ENCODE data around the gene MAP2K6.

Gene MAP2K6

DNA sequence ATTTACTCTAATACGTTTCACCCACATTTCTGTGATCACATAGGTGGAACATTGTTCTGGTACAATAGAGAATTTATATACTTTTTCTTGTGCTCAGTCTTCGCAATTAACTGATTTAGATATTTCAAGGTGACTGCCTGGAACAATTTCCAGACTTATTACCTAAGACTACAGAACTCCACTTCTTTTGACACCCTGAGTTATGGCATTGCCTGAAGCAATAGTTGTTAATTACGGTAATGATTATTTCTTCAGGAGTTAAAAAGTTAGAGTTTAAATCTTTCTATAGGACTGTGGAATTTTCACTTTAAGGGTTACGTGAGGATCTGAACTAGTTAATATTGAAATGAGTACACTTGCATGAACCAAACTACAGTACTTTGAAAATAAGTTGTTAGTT lies 74.8 kb downstream of the MAP2K6 start:
- Mint-ChIP-seq H3K4me3 (no peak overlapping the region), H3K9me3 (no peaks in the 10 kb centered on the region), H3K36me3 (peaks cover 10% of the 10 kb centered on the region), H3K27me3 (no peaks in the 10 kb centered on the region), H3K27ac (no peak overlapping the region), H3K4me1 (peaks cover 20% of the 10 kb centered on the region)

DNA sequence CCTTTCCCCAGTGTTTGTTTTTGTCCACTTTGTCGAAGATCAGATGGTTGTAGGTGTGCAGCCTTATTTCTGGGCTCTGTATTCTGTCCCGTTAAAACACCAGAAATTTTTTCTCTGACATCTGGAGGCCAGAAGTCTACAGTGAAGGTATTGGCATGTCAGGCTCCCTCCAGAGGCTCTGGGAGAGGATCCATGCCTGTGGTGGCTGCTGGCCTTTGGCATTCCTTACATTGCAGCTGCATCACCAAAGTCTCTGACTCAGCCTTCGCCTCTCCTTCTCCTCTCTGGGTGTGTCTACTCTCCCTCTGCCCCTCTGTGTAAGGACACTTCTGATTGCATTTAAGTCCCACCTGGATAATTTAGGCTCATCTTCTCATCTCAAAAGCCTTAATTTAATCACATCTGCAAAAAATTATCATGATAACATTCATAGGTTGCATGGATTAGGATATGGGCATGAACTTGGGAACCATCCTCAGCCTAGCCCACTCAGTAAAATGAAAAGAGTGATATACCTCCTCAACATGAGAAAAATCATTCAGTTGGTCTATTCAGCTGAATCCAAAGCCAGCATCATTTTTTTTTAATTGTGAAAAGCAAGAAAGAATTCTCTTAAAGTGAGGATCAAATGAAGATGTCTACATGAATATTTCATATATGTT lies 78.0 kb downstream of the MAP2K6 start:
- Mint-ChIP-seq H3K27ac (no peak overlapping the region), H3K4me1 (peaks cover 25% of the 10 kb centered on the region), H3K36me3 (peaks cover 6% of the 10 kb centered on the region), H3K27me3 (no peaks in the 10 kb centered on the region), H3K9me3 (no peaks in the 10 kb centered on the region), H3K4me3 (no peak overlapping the region)

DNA sequence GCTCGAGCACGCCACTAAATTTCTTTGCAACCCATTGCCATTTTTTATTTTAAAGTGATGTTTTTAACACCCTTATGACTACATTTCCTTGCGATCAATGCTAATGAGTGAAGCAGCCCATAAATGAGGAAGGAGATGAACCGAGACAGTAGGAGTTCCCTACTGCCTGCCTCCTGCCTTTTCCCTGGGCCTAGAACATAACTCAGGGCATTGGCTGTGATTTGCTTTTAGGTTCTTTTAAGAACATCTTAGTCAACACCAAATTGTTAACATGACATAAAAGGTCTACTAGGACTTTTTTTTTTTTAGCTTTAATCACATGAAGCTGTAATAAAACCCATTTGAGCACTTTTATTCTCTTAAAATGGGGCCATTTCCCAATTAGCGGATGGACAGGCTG lies 81.3 kb downstream of the MAP2K6 start:
- no peak overlapping the region for H3K4me3 Mint-ChIP-seq
- peaks cover 8% of the 10 kb centered on the region for H3K36me3 Mint-ChIP-seq
- no peaks in the 10 kb centered on the region for H3K9me3 Mint-ChIP-seq
- no peak overlapping the region for H3K27ac Mint-ChIP-seq
- no peaks in the 10 kb centered on the region for H3K27me3 Mint-ChIP-seq
- peaks cover 48% of the 10 kb centered on the region for H3K4me1 Mint-ChIP-seq

DNA sequence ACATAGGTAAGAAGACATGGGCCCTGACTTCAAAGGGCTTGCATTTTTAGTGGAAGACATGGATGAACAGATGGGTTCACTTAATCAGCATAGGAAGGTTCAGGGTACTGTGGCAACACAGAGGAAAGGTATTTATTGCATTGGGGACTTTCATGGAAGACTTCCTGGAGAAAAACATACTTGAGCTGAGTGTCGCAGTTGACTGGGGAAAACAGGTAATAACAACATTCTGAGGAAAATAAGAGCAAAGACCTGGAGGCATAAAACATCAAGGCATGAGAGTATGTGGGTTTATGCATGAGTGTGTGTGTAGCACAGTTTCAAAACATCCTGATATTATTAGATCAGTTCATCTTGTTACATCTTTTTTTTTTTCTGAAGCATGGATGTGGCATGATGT lies 82.7 kb downstream of the MAP2K6 start:
- Mint-ChIP-seq H3K27ac (no peak overlapping the region), H3K4me1 (peaks cover 54% of the 10 kb centered on the region), H3K36me3 (peaks cover 8% of the 10 kb centered on the region), H3K4me3 (no peak overlapping the region), H3K27me3 (no peaks in the 10 kb centered on the region), H3K9me3 (no peaks in the 10 kb centered on the region)

DNA sequence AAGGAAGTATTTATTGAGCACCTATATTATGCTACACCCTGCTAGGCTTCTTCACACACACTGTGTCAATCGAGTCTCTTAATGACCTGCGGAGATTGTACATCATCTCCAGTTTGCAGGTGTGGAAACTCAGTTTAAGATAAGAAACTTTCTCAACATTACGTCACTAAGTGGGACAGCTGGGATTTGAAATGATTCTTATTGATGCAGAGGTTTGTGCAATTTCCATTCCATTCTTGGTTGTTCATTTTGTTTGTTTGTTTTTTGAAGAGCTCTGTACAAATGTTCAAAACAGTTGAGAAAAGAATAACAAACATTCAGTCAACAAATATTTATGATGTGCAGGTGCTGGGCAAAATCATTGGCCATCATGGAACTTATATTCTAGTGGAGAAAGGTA lies 84.8 kb downstream of the MAP2K6 start:
- Mint-ChIP-seq H3K4me1 (peaks cover 51% of the 10 kb centered on the region), H3K36me3 (peaks cover 4% of the 10 kb centered on the region), H3K9me3 (no peaks in the 10 kb centered on the region), H3K27ac (no peak overlapping the region), H3K4me3 (no peak overlapping the region), H3K27me3 (no peaks in the 10 kb centered on the region)

DNA sequence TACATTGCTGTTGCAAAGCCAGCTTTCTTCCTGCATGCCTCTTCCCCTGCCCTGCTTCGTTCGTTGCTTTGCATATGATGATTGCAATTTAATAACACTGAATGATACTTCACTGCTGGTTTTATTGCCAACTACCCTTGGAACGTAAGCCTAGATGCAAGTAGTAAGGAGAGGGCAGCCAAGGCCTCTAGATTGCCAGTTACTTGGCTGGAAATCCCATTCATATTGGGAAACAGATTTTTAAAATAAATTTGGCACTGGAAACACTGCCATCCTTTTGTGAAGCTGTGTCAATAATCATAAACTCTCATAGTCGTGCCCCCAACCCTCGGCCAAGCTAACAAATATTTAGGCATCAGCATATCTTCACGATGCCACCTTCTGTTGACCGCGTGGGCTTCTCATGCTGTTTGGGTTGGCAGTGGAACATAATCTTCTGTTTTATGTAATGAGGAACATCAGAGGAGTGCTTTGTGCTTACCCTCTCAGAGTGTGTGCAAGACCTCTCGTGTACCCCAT lies 86.5 kb downstream of the MAP2K6 start:
- no peak overlapping the region for H3K4me3 Mint-ChIP-seq
- peaks cover 7% of the 10 kb centered on the region for H3K36me3 Mint-ChIP-seq
- no peak overlapping the region for H3K27ac Mint-ChIP-seq
- H3K9me3 Mint-ChIP-seq = no peaks in the 10 kb centered on the region
- no peaks in the 10 kb centered on the region for H3K27me3 Mint-ChIP-seq
- peaks cover 51% of the 10 kb centered on the region for H3K4me1 Mint-ChIP-seq

DNA sequence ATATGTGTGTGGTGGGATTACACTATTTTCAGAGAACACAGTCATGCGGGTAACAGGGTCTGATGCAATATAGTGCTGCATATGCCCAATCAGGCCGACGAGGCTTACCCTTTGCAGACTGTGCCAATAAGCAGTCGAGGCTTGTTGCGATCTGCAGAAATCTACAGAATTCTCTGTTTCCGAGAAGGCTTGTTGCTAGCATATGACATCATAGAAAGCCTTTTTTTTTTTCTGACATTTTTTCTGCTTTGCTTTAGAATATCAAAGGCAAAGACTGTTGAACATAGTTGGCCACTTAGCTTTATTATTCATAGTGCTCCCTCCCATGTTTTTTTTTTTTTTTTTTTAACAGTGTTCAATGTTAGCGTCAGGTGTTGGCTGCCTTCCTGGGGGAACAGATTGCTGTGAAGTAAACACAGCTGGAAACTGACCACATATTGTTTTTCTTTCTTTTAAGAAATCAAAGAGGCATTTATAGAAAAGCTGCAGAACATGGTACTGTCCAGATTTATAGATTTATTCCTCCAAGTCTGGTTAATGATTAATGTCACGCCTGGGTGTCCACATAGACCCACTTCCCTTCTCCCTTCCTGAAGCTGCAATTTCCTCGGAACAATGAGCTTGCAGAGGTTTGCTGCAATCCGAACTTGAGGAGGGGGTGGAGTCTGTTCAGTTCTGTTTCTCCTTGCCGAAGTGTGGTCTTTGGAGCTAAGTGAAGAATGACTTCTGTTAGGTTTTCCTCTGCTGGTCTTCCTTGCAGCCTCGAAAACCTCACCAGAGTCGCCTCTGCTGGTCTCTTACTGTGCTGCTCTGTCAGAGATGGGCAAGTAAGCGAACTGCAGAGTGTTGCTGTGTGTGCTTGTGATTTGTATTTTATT lies 87.3 kb downstream of the MAP2K6 start:
- H3K4me3 Mint-ChIP-seq = no peak overlapping the region
- no peaks in the 10 kb centered on the region for H3K9me3 Mint-ChIP-seq
- H3K4me1 Mint-ChIP-seq = peaks cover 52% of the 10 kb centered on the region
- H3K27me3 Mint-ChIP-seq = no peaks in the 10 kb centered on the region
- no peak overlapping the region for H3K27ac Mint-ChIP-seq
- H3K36me3 Mint-ChIP-seq = peaks cover 10% of the 10 kb centered on the region

DNA sequence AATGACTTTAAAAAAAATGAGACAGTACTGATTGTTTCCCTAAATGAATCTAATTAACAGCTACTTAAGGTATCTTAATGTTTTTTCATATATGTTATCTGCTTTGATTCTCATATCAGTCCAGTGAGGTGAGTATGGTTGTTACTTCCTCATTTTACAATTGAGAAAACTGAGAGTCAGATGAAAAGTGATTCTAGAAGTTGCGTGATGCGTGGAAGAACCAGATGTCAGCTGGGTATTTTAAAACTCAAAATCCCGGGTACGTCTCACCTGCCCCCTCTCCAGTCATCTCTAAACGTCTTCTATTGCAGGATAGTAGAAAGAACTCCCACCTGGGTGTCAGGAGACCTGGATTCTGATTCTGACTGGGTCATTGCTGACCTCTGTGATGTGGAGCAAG lies 89.2 kb downstream of the MAP2K6 start:
- Mint-ChIP-seq H3K9me3 (no peaks in the 10 kb centered on the region), H3K27ac (no peak overlapping the region), H3K4me1 (peaks cover 45% of the 10 kb centered on the region), H3K4me3 (no peak overlapping the region), H3K36me3 (peaks cover 19% of the 10 kb centered on the region), H3K27me3 (no peaks in the 10 kb centered on the region)

DNA sequence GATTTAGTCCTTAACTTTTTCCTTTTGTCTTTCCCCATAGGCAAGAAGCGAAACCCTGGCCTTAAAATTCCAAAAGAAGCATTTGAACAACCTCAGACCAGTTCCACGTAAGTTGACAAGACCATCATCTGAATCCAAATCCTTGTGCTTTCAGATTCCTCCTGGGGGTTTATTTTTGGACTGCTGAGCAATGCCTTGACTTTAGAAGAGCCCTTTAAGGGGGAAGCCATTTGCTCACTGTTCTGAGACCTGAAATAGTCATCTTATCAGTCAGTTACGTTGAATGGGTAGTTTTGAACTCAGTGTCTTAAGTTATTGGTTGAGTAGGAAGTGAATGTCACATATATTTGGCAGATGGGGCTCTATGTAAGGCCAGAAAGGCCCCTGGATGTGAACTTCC lies 91.2 kb downstream of the MAP2K6 start:
- no peak overlapping the region for H3K4me3 Mint-ChIP-seq

DNA sequence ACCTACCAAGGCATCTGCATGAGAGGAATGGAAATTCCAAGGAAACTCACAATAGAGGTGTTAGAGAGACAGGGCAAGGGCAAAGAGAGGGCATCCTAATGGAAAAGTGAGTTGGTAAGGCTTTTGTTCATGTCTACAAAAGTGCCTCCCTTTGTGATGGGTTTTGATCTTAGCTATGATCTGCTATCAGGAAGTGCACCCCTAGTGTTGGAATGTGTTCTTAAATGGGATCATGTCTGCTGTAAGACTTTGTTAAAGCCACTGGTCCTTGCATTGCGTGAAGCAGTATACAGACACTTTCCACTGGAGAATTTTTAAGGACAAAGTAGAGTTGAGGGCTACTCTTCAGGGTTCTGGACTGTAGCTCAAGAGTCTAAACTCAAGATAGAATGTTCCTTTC lies 92.0 kb downstream of the MAP2K6 start:
- Mint-ChIP-seq H3K4me3 (no peak overlapping the region), H3K36me3 (peaks cover 25% of the 10 kb centered on the region), H3K27me3 (no peaks in the 10 kb centered on the region), H3K27ac (no peak overlapping the region), H3K9me3 (no peaks in the 10 kb centered on the region), H3K4me1 (peaks cover 23% of the 10 kb centered on the region)

More for the DNA sequence above, 91.2 kb downstream of the MAP2K6 start:
- no peaks in the 10 kb centered on the region for H3K9me3 Mint-ChIP-seq
- H3K27me3 Mint-ChIP-seq = no peaks in the 10 kb centered on the region
- H3K4me1 Mint-ChIP-seq = peaks cover 29% of the 10 kb centered on the region
- H3K36me3 Mint-ChIP-seq = peaks cover 25% of the 10 kb centered on the region
- no peak overlapping the region for H3K27ac Mint-ChIP-seq

DNA sequence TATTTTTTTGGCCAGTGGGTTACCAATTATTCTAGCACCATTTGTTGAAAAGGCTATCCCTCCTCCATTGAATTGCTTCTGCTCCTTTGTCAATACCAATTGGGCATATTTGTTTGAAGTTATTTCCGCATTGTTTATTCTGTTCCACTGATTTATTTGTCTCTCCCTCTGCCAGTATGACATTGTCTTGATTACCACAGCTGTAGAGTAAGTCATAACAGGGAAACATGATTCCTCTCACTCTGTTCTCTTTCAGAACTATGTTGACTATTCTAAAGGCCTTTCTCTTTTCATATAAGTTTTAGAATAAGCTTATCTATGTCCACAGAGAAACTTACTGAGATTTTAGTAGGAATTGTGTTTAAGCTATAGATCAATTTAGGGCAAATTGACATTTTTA lies 94.3 kb downstream of the MAP2K6 start:
- Mint-ChIP-seq H3K4me1 (peaks cover 10% of the 10 kb centered on the region), H3K9me3 (no peaks in the 10 kb centered on the region), H3K27ac (no peak overlapping the region), H3K36me3 (peaks cover 25% of the 10 kb centered on the region), H3K27me3 (no peaks in the 10 kb centered on the region), H3K4me3 (no peak overlapping the region)

DNA sequence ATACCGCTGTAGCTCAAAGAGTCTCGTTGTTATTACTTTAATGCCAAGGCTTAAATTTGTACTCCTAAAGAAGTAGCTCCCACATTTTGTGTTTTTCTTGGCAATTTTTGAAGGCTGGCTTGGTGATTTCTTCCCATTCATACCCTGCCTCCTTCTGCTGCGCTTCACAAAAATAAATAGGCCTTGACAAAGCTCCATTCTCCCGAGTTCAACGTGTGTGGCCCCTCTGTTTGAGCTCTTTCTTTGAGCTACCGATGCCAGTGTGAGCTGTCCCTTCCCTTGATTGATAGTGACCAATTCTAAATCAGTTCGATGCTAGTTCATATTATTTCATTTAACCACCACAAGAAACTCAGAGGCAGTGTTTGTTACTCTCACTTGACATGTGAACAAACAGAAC lies 96.8 kb downstream of the MAP2K6 start:
- Mint-ChIP-seq H3K36me3 (peaks cover 22% of the 10 kb centered on the region), H3K4me1 (peaks cover 10% of the 10 kb centered on the region), H3K9me3 (no peaks in the 10 kb centered on the region), H3K27ac (no peak overlapping the region), H3K4me3 (no peak overlapping the region), H3K27me3 (no peaks in the 10 kb centered on the region)

DNA sequence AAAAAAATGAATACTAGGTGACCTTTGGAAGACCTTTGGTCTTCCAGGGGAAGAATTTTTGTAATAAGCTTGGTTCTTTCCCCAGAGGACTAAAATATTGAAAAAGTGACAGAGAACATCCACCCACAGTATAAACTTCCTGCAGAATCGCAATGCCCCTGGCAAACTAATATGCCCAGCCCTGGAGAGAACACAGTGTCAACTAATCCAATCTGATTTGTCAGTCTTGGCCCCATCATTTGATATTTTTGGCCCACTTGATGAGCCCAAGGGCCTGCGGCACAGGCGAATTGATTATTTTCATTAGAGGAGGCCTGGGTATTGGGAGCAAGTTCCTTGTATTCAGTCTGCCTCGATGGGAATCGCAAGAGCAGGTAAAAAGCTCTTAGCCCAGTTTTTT lies 98.4 kb downstream of the MAP2K6 start:
- H3K9me3 Mint-ChIP-seq = no peaks in the 10 kb centered on the region
- H3K27me3 Mint-ChIP-seq = no peaks in the 10 kb centered on the region
- H3K27ac Mint-ChIP-seq = no peak overlapping the region
- no peaks in the 10 kb centered on the region for H3K4me1 Mint-ChIP-seq
- peaks cover 19% of the 10 kb centered on the region for H3K36me3 Mint-ChIP-seq
- no peak overlapping the region for H3K4me3 Mint-ChIP-seq

DNA sequence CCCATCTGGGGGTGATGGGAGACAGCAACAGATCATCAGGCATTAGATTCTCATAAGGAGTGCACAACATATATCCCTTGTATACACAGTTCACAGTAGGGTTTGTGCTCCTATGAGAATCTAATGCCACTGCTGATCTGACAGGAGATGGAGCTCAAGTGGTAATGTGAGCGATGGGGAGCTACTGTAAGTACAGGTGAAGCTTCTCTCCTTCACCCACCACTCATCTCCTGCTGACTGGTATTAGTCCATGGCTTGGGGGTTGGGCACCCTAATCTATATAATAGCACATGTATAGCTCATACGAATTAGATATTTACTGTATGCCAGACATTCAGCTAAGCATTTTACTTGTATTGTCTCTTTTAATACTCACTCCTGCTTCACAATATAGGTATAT lies 101.7 kb downstream of the MAP2K6 start:
- Mint-ChIP-seq H3K27me3 (no peaks in the 10 kb centered on the region), H3K27ac (no peak overlapping the region), H3K9me3 (no peaks in the 10 kb centered on the region), H3K36me3 (peaks cover 19% of the 10 kb centered on the region), H3K4me1 (no peaks in the 10 kb centered on the region), H3K4me3 (no peak overlapping the region)

DNA sequence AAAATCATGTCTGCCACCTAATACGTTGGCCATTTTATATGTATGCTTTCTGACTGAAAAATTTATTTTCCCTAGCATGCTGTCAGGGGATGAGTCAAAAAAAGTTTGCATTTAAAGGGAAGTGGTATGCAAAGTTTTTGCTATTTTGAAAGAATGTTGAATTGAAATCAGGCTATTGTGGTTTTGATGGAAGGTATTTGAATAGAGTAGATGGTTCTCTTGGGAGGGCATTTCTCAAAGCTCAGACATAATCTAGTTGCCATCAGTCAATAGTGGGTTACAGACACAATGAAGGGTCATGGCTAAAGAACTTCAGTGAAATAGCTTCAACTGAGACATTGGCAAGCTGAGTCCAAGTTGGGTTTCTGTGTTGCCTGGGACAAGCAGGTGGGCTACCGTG lies 102.4 kb downstream of the MAP2K6 start:
- Mint-ChIP-seq H3K27me3 (no peaks in the 10 kb centered on the region), H3K4me3 (no peak overlapping the region), H3K4me1 (no peaks in the 10 kb centered on the region), H3K27ac (no peak overlapping the region), H3K9me3 (no peaks in the 10 kb centered on the region), H3K36me3 (peaks cover 20% of the 10 kb centered on the region)

DNA sequence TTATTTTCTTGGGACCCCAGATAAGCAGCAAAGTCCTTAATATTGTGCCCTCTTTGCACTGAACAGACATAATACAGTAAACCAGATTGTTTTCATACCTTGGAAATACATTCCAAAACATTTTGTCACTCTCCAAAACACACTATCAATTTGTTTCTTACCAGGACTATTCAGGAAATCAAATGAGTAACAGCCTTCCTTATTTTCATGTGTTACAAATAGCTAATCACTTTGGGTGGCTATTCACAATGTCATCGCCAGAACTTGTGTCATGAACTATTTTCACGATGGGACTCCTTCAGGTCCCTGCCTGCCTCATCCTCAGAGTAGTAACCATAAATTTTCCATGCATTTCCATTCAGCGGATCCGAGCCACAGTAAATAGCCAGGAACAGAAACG lies 104.5 kb downstream of the MAP2K6 start:
- Mint-ChIP-seq H3K4me3 (no peak overlapping the region), H3K27me3 (no peaks in the 10 kb centered on the region), H3K27ac (no peak overlapping the region), H3K4me1 (peaks cover 4% of the 10 kb centered on the region), H3K36me3 (peaks cover 28% of the 10 kb centered on the region), H3K9me3 (no peaks in the 10 kb centered on the region)
